HTR-8/SVneo (cell line): ENCODE measurements around the gene S100A7.

Experiments
- DNase-seq: peaks from one replicate; pipeline ENCODE4 v3.0.0; 2011; ENCODE audit warnings: low spot score, mixed read lengths; ENCODE audit not compliant: insufficient read length
- FAIRE-seq: peaks from 2 replicates; lab custom pipeline; 2011; peaks lifted over from hg19 to GRCh38; lab: Jason Lieb, UNC

The S100A7 gene

DNA sequence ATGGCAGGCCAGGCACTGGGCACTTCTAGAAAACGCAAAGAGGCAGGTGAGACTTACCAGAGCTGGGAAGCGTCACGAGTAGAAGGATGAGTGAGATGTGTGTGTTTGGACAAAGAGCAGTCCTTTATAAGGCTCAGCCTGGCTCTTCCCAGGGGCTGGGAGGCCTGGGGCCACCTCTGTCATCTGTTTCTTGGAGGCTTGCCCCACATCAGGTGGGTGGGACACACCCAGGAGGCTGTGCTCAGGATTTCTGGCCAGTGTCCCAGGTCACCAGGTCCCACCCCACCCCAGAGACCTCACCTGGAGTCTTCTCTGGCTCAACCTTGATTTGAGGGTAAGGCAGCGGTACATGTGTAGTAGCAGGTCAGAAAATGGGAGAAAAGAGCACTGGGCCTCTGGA lies at the start of gene S100A7:
S100A7 (minus strand) TSS at position 101 of the 400 bp plus-strand sequence. CDS start 1,638 bp downstream, outside the sequence.
- FAIRE-seq (no peak), DNase-seq (no peak)

DNA sequence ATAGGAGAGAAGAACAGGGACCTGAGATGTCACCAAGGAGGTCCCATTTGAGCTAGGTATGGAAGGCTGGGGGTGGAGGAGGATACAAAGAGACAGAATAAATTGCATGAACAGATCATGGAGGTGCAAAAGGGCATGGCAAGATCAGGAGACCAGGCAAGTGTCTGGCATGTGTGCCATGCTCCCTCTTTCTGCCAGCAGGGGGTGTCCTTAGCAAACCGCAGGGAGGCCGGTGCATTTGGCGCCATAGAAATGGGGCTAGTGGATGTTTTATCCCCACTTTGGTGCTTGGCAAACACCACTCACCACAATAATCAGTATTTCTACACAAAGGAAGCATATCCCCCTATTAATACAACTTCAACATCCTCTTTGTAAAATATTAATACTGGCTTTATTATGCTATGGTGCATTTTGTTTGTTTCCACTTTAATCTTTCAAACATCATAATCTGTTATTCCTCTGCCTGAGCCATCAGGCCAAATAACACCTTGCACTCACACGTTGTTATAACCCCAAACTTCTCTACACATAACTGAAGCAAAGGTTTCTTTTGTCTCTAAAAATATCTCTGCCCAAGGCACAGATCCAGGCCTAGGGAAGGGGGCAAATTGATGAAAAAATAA lies 49.4 kb upstream of the S100A7 start:
- FAIRE-seq, result no peak
- DNase-seq, result no peak

DNA sequence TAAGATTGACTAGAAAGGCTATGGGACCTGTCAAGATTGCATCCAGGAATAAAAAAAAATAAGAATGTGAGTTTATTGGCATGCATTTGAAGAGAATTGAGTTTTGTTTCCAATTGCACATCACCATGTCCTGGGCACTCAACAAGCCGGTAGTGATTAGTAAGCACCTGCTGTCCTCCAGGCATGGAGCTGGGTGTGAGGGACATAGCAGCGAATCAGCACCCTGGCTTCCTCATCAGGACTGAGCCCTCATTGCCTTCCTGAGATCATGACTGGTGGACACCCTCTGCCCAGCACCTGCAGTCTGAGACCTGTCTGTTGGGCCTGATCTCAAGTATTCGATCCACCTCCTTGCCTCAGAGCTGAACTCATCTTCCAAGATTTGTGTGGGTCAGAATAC lies 48.6 kb upstream of the S100A7 start:
- DNase-seq, result no peak
- FAIRE-seq, result no peak

DNA sequence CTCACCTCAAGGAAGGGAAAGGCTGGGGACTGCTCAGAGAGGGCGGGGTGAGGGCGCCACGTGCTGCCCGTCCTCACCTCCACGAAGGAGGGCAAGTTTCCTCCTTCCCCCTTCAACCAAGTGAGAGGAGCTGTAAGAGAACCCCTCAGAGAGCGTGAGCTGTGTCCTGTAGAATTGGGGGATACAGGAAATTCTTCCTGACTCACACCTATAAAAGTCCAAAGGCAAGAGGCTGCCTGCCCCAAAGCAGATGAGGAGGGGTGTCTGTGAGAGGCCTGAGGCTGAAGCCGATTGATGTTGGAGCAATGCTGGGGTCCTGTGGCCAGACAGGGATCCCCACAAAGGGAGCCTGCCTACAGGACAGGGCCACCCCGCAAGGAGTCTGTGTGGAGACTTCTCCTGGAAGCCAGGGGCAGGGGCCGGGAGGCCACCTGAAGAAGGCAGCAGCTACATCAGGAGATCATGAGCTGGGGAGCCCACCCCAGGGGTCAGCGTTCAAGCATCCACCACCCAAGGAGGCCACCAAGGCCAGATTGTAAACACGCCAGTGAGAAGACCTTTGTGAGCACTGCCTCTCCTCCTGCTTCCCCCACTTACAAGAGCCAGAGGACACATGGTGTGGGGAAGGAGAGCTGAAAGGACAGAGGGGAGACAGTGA lies 47.6 kb upstream of the S100A7 start:
- DNase-seq (no peak), FAIRE-seq (no peak)

GRCh38 chr1:153506831-153507413 lies 46.5 kb upstream of the S100A7 start:
- DNase-seq, result no peak
- peak; percentile 42 for FAIRE-seq

- FAIRE-seq (no peak), DNase-seq (no peak)
These were observed 45.9 kb upstream of the S100A7 start for GRCh38 chr1:153506386-153506785.

DNA sequence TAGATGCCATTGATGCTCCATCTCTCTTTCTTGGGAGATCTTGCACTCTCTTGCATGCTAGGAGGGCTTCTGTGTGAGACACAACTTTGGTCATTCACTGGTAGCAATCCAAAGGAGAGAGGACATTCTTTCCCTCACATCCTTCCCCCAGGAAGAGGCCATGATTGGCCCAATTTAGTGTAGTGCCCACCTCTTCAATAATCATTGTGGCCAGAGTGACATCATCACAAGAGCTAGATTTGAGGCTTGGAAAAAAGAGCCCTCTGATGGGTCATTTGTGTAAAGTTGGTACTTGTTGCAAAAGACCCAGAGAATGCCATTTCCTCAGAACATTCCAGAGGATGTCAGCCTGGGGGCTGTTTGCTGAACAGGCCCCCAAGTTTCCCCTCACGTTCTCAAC lies 45.1 kb upstream of the S100A7 start:
- FAIRE-seq, result no peak
- no peak for DNase-seq

DNA sequence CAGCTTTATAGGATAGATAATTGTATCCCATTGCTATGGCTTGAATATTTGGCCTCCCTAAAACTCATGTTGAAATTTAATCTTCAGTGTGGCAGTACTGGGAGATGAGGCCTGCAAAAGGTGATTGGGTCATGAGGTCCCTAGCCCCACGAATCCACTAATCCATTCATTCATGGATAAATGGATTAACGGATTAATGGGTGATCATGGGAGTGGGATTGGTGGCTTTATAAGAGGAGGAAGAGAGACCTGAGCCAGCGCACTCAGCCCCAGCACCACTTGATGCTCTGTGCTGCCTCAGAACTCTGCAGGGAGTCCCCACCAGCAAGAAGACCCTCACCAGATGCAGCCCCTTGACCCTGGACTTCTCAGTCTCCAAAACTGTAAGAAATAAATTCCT lies 43.3 kb upstream of the S100A7 start:
- DNase-seq, result no peak
- no peak for FAIRE-seq

DNA sequence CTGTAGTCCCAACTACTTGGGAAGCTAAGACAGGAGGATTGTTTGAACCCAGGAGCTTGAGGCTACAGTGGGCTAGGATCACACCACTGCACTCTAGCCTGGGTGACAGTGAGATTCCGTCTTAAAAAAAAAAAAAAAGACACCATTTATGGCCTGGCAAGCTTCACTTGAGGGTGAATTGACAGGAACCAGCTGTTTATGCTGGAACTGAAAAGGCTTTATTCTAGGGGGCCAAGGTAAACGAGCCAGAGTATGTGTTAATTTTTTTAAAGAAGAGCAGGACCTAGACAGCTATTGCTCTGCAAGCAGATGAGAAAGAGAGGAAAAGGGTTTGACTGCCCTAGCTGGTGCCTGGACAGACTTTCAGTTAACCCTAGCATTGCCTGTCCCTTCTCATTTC lies 38.3 kb upstream of the S100A7 start:
- DNase-seq (no peak), FAIRE-seq (no peak)

DNA sequence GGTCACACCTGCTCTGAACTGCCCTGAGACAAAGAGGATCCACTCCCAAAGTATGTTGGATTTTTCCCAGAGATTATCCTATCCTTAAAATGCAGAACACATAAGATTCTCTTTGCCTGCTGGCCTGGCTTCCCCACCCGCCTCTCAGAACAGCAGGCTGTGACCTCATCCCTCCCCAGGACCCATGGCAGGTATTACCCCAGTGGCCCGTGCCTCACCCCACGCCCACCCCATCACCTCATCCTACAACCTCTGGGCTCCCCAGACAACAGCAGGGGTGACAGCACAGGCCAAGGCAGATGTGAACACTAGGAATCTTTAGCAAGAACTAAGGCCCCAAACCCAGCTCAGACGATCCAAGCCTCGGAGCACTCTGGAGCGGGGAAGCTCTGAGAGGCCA lies 35.1 kb upstream of the S100A7 start:
- DNase-seq (no peak), FAIRE-seq (no peak)

- no peak for FAIRE-seq
- peak; percentile 42 for DNase-seq
These were observed 34.6 kb upstream of the S100A7 start for GRCh38 chr1:153494976-153495535.

GRCh38 chr1:153493343-153493960 lies 33.0 kb upstream of the S100A7 start:
- FAIRE-seq, result no peak
- DNase-seq, result no peak

DNA sequence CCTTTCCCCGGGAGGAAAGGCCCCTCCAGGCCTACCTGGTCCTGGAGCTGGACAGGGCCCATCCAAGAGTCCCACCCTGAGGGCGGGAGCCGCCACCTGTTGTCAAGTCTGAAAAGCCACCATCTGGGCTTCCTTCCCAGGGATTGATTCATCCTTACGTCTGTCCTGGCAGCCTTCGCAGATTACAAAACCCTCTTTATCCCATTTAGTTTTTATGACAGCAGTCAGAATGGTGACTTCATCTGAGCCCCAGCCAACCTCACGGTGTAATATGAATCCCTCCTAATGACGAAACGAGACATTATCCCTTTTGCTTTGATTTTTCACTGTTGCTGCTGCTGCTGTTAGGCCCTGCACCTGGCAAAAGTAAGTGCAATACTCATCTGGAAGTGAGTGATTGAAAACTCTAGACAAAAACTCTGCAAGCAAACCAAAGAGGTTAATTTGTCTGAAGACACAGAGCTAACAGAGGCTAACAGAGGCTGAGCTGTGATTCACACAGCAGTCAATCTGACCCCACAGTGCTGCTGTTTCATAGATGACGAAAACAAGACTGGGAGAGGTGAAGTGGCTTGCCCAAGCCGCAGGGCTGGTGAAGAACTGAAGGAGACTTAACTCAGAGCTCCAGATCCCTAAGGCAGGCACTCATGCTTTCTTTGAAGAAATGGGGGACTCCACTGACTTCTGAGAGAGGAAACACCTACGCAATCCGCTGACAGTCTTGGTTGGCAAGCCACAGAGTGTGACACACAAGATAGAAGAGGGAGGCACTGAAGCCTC lies 30.0 kb upstream of the S100A7 start:
- FAIRE-seq, result no peak

DNA sequence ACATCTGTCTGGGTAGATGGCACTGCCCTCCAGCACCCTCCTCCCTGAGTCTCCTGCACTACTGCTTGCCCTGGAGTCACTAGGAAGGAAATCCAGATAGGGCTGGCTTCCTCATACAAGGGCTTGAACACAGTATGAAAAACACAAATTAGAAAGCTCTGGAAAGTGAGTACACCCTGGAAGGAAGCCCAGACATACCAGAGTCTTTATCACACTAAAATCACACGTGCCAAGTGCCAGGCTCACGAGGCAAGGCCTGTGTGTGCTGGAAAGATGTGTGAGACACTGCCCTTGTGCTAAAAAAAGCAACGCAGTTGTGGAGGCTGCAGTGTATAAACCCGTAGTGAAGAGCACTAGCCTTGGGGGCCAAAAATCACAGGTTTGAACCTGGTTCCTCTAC lies 28.3 kb upstream of the S100A7 start:
- DNase-seq (no peak), FAIRE-seq (no peak)

More for the DNA sequence above, 30.0 kb upstream of the S100A7 start:
- peak; percentile 55 for DNase-seq

GRCh38 chr1:153487707-153488106 lies 27.3 kb upstream of the S100A7 start:
- FAIRE-seq, result no peak
- DNase-seq, result no peak

DNA sequence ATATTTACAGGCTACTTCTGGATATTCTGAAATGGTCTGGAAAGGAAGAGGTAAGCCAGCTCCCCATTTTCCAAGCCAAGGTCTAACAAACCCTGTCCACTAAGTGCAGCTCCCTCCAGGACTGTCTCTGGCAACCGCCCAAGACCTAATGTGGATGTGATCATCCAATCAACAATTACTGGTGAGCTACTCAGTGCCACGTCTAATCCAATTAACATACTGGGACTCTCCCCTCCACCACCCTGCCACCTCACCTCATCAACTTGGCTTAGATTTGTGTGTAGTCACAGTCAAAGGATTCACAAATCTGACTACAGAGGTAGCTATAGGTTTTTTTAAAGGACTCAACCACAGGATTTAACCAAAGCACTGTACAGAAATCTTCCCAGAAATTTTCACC lies 25.4 kb upstream of the S100A7 start:
- FAIRE-seq, result no peak
- DNase-seq, result no peak

- DNase-seq (no peak), FAIRE-seq (no peak)
These were observed 23.3 kb upstream of the S100A7 start for GRCh38 chr1:153483776-153484175.

- no peak for DNase-seq
- FAIRE-seq, result no peak
These were observed 20.7 kb upstream of the S100A7 start for GRCh38 chr1:153481124-153481523.

DNA sequence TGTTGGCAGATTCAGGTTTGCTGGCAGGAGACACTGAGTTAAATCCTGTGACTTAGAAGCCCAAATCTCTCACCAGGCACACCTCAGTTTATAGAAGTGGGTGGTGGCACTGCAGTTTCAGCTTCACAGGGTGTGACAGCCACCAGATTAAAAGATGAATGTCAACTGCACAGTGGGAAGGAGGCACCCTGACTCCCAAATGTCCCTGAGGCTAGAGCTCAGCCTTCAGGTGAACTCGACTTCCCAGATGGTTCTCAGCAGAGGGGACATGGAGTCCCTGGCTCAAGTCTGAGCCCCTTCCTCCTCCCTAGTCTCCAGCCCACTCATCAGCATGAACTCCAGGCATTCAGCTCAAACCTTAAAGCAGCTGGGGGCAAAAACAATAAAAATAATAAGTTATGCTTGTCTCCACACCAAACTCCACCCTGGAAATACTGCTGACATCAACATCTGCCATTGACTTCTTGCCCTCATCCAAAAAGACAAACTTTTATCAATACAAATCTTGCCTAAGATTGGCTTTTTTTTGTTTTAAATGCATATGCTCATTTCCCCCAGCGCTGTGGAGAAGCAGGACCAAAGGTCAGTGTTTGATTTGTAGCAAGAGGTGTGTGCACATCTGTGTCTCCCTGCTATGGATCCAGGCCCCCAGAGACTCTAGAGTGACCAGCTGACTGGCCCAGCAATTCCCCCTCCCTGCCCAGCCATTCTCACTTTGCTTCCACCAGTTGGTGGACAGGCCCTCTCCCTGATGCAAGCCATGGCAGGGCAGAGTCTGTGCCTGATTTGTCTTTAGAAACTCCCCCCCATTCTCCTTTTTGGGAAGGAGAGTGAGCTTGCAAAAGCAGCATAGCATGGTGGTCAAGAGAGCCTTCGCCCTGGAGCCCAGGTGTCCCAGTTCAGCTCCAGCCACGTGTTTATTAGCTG lies 18.5 kb upstream of the S100A7 start:
- DNase-seq (no peak), FAIRE-seq (no peak)
